GM19438 (cell line): Measurements from ENCODE around the gene NLK.
"Not testable (repeated sequence)": the region's sequence is repeated elsewhere in the genome, so short reads cannot be mapped to it uniquely, and the experiment has no call there.

ENCODE experiments used
- ATAC-seq: cut with Tn5 transposase; IDR thresholded peaks from one replicate; pipeline ENCODE4 v1.9.1; 2021; ENCODE audit warnings: low read depth; ENCODE audit not compliant: unreplicated experiment

The NLK gene

GRCh38 chr17:28186472-28186871 lies 144.0 kb downstream of the NLK start:
- not testable (repeated sequence) for ATAC-seq

GRCh38 chr17:28187931-28188330 lies 145.5 kb downstream of the NLK start:
- no peak for ATAC-seq

- no peak for ATAC-seq
Observed at GRCh38 chr17:28188841-28189263, 146.4 kb downstream of the NLK start.

- ATAC-seq = no peak
Observed at GRCh38 chr17:28189667-28190066, 147.2 kb downstream of the NLK start.

- ATAC-seq = no peak
Observed at GRCh38 chr17:28191018-28191417, 148.5 kb downstream of the NLK start.

GRCh38 chr17:28193241-28193640 lies 150.8 kb downstream of the NLK start:
- ATAC-seq = no peak

GRCh38 chr17:28194382-28194781 lies 151.9 kb downstream of the NLK start:
- ATAC-seq = no peak

- no peak for ATAC-seq
Observed at GRCh38 chr17:28196636-28197035, 154.2 kb downstream of the NLK start.

GRCh38 chr17:28199115-28199514 lies 156.6 kb downstream of the NLK start:
- ATAC-seq = no peak

- no peak for ATAC-seq
Observed at GRCh38 chr17:28199728-28200127, 157.3 kb downstream of the NLK start.

- ATAC-seq = no peak
Observed at GRCh38 chr17:28201315-28201714, 158.8 kb downstream of the NLK start.

GRCh38 chr17:28204244-28204643 lies 161.8 kb downstream of the NLK start:
- no peak for ATAC-seq

GRCh38 chr17:28204751-28205150 lies 162.3 kb downstream of the NLK start:
- no peak for ATAC-seq

GRCh38 chr17:28206292-28206691 lies 163.8 kb downstream of the NLK start:
- ATAC-seq = no peak

GRCh38 chr17:28211811-28212210 lies 169.3 kb downstream of the NLK start:
- no peak for ATAC-seq

GRCh38 chr17:28213578-28213977 lies 171.1 kb downstream of the NLK start:
- not testable (repeated sequence) for ATAC-seq

- no peak for ATAC-seq
Observed at GRCh38 chr17:28216052-28216451, 173.6 kb downstream of the NLK start.

- ATAC-seq = no peak
Observed at GRCh38 chr17:28216528-28216927, 174.1 kb downstream of the NLK start.

- ATAC-seq = no peak
Observed at GRCh38 chr17:28219771-28220170, 177.3 kb downstream of the NLK start.

- no peak for ATAC-seq
Observed at GRCh38 chr17:28221751-28222414, 179.4 kb downstream of the NLK start.

GRCh38 chr17:28225271-28225670 lies 182.8 kb downstream of the NLK start:
- ATAC-seq = no peak

- ATAC-seq = no peak
Observed at GRCh38 chr17:28225867-28226266, 183.4 kb downstream of the NLK start.
